Lung microvascular endothelial cell (primary cell): ENCODE results near the gene AGAP1. TPM values are rescaled to one million over a fixed set of nuclear protein-coding genes. Genes with fewer than 3 reads are reported as not detected.
"Not testable (repeated sequence)": the region's sequence is repeated elsewhere in the genome, so short reads cannot be mapped to it uniquely, and the experiment has no call there.

ENCODE experiments used
- DNase-seq, 2 donors: peaks; one replicate each; pipeline versions ENCODE4 v3.0.0 to v3.0.0-alpha.2; 2010; ENCODE audit warnings: low read depth in 2 of 2
- total RNA-seq: library from RNA; depleted of rRNA; stranded (reverse); fragments of >200 nt; gene quantifications from 2 replicates; pipeline ENCODE4 v1.2.1, GENCODE V29; 2014

The AGAP1 gene
- total RNA-seq, 1 donor from 2014 or later = 3.4 TPM

DNA sequence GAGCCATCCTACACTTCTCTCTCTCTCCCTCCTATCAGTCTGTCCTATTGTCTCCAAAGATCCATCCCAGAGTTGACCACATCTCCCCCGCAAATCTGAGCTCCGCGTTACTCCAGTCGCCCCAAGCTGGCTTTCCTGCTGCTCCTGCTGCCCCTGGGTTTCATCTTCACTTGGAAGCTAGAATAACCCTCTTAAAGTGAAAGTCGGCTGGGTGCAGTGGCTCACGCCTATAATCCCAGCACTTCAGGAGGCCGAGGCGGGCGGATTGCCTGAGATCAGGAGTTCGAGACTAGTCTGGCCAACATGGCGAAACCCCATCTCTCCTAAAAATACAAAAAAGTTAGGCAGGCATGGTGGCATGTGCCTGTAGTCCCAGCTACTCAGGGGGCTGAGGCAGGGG lies 647.8 kb downstream of the AGAP1 start:
- DNase-seq = not testable (repeated sequence)

DNA sequence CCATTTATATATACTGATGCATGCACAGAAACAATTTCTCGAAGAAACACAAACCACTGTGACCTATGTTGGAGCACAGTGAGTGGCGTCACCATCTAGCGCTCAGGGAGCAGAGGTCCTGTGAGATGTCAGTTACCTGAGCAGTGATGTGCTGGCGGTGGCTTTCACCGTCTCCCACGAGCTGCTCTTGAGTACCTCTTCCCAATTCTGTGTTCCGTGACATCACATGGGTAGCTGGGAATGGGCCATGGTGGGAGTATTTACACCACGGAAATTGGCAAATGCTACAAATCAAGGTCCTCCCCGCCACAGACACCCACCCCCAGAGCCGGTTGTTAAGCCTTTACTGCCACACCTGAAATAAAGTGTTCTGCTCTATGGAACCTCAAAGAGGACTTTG lies 650.0 kb downstream of the AGAP1 start:
- DNase-seq = no peak

DNA sequence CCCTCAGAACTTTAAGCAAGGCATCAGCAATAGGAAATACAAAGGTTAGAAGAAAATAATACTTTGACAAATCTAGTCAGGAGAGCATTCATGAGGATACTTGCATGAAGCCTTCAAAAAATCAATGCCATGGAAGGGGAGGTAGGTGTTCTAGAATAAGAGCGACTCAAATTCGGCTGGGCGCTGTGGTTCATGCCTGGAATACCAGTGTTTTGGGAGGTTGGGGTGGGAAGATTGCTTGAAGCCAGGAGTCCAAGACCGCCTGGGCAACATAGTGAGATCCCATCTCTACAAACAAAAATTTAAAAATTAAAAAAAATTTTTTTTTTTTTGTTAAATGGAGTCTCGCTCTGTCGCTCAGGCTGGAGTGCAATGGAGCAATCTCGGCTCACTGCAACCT lies 652.6 kb downstream of the AGAP1 start:
- DNase-seq = no peak

DNA sequence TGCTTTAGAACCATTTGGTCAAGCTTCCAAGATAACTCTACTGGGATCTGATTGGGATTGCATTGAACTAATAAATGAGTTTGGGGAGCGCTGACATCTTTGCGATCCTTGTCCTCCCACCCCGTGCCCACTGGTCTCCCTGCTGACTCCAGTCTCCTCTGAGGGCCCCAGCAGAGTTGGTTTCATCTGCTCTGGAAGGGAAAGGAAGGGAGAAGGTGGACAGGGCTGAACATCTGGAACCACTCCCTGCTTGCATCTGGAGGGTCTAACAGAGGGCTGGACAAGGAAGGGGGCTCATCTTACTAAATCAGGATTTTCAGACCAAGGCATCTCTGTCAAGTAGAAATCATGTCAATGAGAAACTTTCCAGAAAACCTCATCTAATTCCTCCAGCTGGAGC lies 661.6 kb downstream of the AGAP1 start:
- no peak for DNase-seq

DNA sequence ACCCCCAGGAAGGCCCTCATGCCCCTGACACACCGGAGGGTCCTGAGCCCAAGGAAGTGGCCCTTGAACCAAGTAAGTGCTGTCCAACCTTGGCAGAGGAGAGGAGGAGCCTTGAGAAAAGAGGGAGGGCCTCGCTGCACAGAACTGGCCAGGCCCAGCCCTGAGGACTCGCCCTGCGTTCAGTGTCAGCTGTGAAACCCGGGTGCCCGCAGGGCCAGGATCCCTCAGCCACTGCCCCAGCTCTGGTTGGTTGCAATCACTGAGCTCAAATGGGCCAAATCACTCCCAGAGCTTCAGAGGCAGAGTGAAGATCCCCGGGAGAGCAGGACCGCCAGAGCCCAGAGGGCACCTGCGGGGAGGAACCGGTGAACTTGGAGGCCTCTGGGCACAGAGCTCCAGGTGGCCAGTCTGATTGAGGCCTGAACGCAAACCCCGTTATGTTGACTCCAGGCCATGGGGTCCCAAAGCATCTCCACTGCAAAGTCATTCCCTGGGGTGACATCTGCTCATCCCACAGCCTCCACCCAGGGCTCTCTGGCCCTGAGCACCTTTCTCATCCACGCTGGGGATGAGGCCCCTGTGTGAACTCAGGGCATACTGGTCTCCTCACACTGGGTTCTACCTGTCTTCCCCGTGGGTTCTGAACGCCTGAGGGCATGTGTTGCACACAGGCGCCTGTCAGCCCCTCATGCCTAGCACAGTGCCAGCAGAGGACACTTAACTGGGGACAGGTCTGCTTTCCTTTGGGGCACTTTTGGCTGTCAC lies 662.4 kb downstream of the AGAP1 start:
- no peak for DNase-seq

DNA sequence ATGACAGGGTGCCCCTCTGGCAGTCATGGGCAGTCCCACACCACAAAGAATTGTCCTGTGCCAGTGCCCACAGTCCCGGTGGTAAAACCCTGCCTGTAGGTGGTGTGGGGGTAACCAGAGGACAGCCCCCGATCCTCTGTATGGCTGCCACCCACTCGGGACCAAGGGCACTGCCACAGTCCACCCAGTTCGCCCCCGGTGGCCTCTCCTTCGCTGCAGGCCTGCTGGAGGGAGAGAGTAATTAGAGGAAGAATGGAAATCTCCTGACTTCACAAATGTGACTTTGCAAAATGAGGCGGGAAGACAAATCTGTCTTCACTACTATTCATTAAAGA lies 663.0 kb downstream of the AGAP1 start:
- DNase-seq = no peak

DNA sequence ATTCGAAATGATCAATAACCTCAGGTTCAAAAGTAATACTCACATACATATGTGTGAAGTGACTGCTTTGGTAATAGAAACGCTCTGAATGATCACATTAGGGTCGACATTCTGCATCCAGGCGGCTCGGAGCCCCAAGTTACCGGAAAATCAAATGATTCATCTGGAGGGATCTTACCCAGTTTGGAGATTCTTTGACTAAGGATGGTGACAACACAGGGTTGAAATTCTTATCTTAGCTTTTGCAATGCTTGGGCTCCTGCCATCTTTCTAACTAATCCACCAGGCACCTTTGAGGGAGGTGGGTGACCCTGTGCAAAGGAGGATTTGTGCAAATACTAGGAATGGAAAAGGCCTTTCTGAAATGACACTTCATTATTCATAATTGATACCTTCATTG lies 663.5 kb downstream of the AGAP1 start:
- DNase-seq = no peak

DNA sequence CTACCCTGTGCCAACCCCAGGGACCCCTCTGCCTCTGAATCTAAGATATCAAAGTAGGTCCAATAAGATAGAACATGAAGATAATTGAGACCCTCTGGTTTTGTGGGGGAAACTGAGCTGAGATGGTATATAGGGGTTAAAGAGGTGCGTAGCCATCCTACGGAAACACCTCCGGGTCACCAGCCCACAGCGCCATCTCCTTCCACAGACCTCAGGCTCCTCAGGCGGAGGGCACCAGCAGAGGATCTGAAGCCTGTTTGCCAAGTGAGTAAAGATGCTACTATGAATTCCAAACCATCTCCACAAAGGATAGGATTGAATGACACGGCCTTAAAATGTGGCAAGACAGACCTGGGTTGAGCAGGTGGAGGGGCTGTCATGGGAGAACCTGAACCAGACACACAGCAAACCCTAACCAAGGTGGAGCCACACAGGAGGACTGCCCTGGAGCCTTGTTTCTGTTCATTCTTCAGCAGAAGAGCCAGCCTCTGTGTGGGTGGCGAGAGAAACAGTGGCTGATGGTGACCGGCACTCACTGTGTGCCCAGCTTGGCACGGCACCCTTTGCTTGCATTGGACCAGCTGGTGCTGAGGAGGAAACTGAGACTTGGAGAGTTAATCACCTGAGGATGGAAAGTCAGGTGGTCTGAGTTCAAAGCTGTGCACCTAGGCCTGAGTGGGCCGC lies 664.1 kb downstream of the AGAP1 start:
- no peak for DNase-seq

DNA sequence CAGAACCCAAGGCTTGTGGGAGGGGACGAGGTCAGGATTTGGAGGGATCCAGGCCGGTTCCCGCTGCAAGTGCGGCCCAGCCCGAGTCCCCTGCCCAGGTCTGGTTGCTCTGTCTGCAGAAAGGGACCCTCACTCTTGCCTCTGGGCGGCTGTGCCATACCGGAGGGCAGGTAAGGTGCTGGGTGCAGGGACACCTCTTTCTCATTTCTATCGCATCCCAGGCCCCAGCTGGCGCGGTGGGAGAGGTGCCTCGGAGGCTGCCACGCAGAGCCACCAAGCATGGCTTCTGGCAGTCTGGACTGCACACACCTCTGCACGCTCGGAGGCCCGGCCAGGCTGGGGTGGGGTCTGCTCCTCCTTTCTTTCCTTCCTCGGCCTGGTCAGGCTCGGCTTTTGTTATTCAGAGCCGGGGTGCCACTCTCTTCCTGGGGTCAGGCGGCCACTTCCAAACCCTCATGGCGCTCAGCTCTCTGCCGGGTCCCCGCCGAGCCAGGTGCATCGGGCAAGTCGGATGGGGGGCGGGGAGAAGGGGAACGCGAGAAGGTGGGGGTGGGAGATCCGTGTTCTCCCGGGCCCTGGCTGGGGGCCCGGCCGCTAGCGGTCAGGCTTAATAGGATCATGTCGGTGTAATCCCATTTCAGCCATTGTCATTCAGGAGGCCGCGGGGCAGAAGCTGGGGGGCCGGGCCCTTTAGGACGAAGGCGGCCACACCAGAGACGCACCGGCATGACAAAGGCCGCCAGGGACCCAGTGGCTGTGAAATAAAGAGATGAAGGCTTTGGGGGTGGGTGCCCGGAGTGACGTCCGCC lies 665.3 kb downstream of the AGAP1 start:
- DNase-seq = no peak

DNA sequence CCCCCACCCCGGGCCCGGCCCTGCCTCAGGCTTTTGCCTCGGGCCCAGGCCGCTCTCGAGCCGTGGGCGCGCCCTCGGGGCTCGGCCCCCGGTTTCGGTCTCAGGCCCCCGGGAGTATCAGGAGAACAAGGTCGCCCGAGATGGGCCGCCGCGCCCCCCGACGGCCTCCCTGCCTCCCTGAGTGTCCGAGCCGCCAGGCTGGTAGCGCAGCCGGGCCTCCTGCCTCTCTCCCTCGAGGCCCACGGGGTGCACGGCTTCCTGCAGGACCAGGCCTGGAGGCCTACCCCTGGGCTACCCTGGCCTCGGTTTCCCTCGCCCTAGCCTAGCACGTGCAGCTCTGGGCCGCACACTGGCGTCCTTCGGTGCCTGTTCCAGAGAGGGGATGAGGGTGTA lies 665.9 kb downstream of the AGAP1 start:
- no peak for DNase-seq

DNA sequence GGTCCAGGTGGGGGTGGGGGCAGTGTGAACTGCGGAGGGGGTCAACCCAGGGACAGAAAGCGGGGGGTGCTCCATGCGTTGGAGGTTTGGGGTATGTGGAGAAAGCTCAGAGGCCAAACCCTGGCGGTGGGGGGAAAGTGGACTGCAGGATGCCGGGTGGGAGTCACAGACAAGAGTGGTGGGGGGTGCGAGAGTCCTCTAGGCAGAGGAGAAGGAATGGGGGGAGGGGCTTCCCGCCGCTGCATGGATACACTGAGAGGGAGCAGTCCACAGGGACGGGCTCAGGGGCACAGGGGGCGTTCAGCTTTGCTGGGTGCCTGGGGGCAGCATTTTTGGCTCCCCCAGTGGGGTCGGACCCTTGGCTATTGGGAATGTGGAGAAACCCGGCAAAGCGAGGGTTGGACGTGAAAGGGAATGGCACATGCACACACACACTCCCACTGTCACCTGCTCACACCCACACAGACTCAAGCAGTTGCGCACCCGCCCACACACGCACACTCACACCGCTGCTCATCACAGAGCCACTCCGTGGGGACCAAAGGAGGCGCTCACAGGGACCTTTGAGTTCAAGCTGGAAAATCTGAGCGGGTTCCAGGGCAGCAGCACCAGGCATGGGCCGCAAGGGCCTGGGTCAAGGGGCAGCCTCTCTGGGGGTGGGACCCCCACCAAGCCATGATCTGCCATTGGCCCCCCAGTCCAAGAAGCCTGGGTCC lies 666.7 kb downstream of the AGAP1 start:
- no peak for DNase-seq

DNA sequence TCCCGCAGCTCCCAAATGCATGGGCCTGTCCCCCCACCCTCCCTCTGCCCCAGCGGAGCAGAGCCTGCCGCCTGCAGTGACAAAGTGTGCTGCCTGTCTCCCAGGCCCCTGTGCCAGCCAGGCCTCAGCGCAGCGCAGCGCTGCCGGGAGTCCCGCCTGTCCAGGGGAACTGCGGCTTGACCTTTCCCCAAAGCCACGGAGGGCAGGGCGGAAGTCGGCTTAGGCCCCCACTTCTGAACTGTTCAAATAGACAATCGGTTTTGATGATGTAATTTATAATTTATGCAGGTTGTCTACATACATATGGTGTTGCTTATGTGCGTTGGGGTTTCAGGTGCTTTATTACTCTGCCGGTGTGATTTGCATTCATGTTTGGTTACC lies 667.2 kb downstream of the AGAP1 start:
- no peak for DNase-seq

DNA sequence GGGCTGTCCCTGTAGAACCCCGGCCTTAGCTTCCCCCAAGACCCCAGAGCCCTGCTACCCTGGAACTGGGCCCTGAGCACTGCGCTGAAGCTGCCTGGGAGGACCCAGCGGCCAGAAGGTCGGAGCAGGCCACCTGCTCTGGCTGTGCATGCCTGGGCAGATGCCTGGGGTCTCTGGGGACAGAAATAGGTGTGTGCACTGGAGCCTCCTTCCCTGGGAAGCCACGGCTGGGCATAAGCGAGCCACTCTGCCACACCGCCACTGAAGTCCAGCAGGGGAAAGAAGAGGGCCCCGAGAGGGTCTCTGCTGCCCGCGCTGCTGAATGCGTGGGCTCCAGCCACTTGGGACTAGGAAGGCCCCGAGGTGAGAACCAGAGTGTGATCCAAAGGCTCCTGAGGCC lies 667.7 kb downstream of the AGAP1 start:
- DNase-seq = no peak

DNA sequence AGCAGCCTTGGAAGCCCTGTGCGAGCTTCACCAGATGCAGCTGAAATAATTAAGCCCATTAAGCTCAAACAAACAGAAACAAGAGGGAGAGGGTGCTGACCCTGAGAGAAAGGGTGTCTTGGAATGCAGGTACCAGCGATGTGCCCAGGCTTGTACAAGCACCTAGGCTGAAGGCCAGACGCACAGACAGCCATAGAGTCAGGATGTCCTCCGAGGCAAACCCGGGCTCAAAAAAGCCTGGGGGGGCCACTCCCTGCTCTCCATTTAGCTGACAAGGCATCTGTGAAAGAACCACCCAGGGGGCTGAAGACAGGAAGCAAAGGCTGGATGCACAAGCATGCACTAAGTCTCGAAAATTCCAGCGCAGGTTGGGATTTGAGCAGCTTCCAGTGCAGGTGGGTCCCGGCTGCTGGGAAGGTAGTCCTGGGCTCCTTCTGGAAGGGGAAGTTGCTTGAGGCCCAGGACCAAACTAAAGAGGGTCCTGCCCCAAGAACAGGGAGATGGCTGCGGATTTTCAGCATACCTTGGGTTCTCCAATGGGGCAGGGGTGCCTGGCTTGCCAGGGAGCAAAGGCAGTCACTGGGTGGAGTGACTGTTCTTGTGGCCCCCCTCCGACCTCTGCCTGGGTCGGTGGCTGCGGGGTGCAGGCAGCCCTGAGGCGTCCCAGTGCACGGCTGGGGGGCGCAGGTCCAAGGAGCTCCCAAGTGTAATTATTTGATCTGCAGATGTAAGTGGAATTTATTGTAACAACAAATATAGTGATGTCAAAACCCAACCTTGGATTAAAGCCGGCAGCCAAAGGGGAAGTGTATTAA lies 668.4 kb downstream of the AGAP1 start:
- DNase-seq = no peak

DNA sequence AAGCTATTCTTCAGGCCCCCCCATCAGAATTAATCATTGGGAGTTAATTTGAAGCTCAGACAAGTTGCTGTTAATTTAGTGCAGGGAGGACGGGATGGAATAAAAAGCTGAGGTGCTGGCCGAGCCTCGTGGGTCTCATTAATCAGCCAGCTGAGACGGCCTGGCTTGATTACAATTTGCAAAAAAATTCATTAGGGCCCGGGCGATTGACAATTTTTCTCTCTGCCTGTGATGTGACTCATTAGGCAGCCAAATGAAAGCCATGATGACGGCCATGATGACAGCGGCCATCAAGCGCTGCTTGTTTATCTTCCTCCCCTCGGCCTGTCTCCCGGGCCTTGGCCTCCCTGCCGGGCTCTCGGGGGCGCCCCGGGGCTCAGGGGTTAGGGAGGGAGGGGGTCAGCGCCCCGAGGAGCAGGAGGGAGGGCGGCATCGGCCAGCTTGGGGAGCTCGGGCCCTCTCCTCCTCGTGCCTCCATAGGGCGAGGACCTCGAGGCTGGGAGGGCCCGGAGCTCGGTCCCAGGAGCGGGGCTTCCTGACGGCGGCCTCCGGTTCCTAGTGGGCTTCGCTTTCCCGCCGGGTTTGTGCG lies 669.1 kb downstream of the AGAP1 start:
- peak in 1 of 2 donors; percentile 25 for DNase-seq

DNA sequence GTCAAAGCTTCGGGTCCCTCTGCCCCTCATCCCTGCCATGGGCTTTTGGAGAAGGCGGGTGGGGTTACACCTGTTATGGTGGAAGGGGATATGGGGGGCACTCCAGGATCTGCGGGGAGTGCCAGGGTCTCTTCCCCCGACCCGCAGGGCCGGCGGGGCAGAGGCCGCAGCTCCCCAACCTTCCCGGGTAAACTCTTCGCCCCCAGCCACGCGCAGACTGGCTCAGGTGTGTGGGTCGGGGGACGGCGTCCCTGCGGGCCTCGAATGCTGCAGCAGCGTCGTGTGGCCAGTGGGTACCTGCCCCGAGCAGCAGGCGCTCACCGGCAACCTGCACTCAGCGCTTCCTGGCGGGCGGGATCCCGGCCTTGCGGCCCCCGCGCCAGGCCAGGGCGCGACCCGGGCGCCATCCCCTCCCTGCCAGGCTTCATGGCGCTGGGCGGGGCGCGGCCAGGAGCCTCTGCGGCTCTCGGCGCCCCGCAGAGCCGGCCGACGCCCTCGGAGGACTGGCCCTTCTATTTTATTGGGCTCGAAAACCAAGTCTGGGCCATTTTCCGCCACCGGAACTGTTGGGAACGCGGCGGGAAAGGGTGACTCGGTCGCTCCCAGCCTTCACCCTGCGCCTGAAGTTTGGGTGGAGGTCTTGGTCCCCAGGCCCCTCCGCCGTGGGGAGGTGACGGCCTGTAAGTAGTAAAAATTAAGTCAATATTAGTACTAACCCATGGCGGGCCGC lies 669.8 kb downstream of the AGAP1 start:
- DNase-seq = no peak

DNA sequence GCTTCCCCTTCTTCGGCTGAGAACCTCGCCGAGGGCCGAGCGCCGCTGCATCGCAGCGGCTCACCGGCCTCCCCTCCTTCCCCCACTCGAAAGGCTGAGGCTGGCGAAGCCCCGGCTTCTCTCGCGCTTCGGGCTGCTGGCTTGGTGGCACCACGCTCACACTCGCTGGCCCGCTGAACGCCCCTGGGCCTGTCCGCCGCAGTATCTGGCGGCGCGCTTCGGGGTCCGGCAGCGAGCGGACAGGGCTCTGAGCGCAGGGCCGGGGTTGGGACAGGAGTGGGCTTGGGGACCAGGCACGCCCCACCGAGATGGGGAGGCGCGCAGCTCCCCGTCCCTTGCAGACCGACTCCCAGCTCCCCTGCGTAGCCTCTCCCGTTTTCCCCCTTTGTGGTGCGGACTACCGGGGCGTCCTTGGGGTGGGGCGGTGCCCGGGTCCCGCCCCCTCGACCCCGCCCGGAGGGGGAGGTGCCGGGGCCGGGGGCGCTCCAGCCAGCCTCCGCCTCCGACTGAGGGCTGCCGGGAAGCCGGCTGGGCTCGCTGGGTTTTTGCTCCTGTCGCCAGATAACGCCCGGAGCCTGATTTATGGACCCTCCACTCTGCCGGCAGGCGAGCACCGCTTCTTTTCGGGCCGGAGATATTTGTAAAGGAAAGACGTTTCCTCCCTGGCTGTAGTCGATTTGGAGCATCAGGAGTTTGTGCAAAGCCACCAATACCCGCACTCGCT lies 670.5 kb downstream of the AGAP1 start:
- peak; percentile 44 to 62 for DNase-seq

DNA sequence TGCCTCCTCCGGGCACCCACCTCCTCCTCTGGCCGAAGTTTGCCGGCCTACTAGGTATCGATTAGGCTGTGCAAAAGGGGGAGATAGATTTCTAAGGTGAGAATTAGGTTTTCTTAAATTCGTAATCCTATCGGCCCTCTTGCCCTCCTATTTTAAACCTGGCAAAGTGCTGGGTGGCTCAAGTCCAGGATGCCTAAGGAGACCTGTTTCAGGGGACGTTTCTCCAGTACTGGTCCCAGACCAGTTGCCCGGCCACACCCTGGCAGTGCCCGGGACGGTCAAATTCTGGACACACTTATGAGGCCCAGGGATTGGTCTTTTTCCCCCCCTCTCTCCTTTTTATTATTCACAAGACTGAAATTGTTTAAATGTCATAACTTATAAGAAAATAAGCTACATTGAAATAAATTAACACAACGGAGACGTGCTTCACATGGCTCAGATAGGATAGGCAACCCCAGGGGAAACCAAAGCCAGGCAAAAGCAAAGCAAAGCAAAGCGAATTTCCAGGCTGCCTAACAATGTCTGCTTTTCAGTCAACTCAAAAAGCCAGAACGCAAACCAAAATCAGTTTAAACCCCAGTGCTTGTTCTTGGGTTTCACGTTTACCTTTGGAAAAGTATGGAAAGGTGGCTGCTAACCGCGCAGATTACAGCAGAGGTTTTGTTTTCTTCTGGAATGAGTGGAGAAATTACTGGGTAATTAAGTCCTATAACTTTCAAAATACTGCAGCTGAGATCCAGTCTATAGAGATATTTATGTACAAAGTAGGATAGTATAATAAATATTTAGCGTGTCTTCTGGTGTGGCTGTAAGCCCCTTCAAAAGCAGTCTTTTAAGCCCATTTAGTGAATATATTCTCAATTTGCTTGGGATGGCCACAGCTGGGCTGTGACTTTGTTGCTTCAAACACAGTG lies 671.3 kb downstream of the AGAP1 start:
- DNase-seq = no peak
